GM23338 (cell line): Measurements from ENCODE around the gene IGF1. TPM values are rescaled to one million over a fixed set of nuclear protein-coding genes. Genes with fewer than 3 reads are reported as not detected.

Experiments used
- ATAC-seq: fragments of 200-7000 bp; cut with Tn5 transposase; 3 replicates; pipeline ENCODE4 v1.9.1; 2020
- DNase-seq: peaks from one replicate; pipeline ENCODE4 v3.0.0-alpha.2; 2015; ENCODE audit warnings: low spot score
- H2AFZ ChIP-seq: fragments of 200-600 bp; sonication (generic); 2 replicates; pipeline ENCODE4 v1.8.0; 2016; ENCODE audit warnings: antibody characterized with exemption, mild to moderate bottlenecking, moderate library complexity
- H3F3A ChIP-seq: fragments of 200-600 bp; sonication (generic); replicated peaks from 2 replicates; pipeline ENCODE4 v1.8.0; 2017; ENCODE audit warnings: antibody characterized with exemption, mixed run types, low read depth
- H3K27ac ChIP-seq: fragments of 200-600 bp; sonication (generic); 2 replicates; pipeline ENCODE4 v1.6.1; 2016; ENCODE audit warnings: low read depth
- H3K27me3 ChIP-seq: fragments of 200-600 bp; sonication (generic); 2 replicates; pipeline ENCODE4 v1.8.0; 2016; ENCODE audit warnings: mild to moderate bottlenecking, mixed run types, moderate library complexity; ENCODE audit not compliant: insufficient read depth
- H3K36me3 ChIP-seq: fragments of 200-600 bp; sonication (generic); 2 replicates; pipeline ENCODE4 v1.8.0; 2016; ENCODE audit warnings: mild to moderate bottlenecking; ENCODE audit not compliant: insufficient read depth
- H3K4me1 ChIP-seq: fragments of 200-600 bp; sonication (generic); 2 replicates; pipeline ENCODE4 v1.8.0; 2016; ENCODE audit warnings: mild to moderate bottlenecking, moderate library complexity; ENCODE audit not compliant: insufficient read depth
- H3K4me2 ChIP-seq: fragments of 200-600 bp; sonication (generic); 2 replicates; pipeline ENCODE4 v1.7.1; 2017; ENCODE audit warnings: mixed run types
- H3K4me3 ChIP-seq: fragments of 200-600 bp; sonication (generic); 2 replicates; pipeline ENCODE4 v1.6.1; 2016; ENCODE audit warnings: mixed run types
- H3K79me2 ChIP-seq: fragments of 200-600 bp; sonication (generic); replicated peaks from 2 replicates; pipeline ENCODE4 v1.8.0; 2017; ENCODE audit warnings: mild to moderate bottlenecking; ENCODE audit not compliant: insufficient read depth
- H3K9me2 ChIP-seq: fragments of 200-600 bp; sonication (generic); 2 replicates; pipeline ENCODE4 v1.8.0; 2017; ENCODE audit not compliant: insufficient read depth
- H4K20me1 ChIP-seq: fragments of 200-600 bp; sonication (generic); replicated peaks from 2 replicates; pipeline ENCODE4 v1.8.0; 2017; ENCODE audit warnings: mild to moderate bottlenecking; ENCODE audit not compliant: insufficient read depth
- H3K27ac Mint-ChIP-seq: 2 replicates; pipeline ENCODE4 v1.8.0; 2020; ENCODE audit warnings: inconsistent platforms, mild to moderate bottlenecking, moderate library complexity, mixed read lengths
- H3K27me3 Mint-ChIP-seq: 3 replicates; pipeline ENCODE4 v1.8.0; 2022; ENCODE audit warnings: low read depth, mild to moderate bottlenecking, moderate library complexity, mixed read lengths, inconsistent platforms; ENCODE audit not compliant: insufficient read depth, poor library complexity
- H3K36me3 Mint-ChIP-seq: 3 replicates; pipeline ENCODE4 v1.8.0; 2021; ENCODE audit warnings: low read depth, mild to moderate bottlenecking, inconsistent platforms, moderate library complexity, mixed read lengths
- H3K4me1 Mint-ChIP-seq: 3 replicates; pipeline ENCODE4 v1.8.0; 2020; ENCODE audit warnings: mild to moderate bottlenecking, inconsistent platforms, mixed read lengths
- H3K4me3 Mint-ChIP-seq: 3 replicates; pipeline ENCODE4 v1.8.0; 2021; ENCODE audit warnings: moderate library complexity, mild to moderate bottlenecking, inconsistent platforms, mixed read lengths
- H3K9me3 Mint-ChIP-seq: 3 replicates; pipeline ENCODE4 v1.8.0; 2020; ENCODE audit warnings: moderate library complexity, mild to moderate bottlenecking, inconsistent platforms, mixed read lengths
- EZH2 ChIP-seq: fragments of 200-600 bp; sonication (generic); IDR thresholded peaks from one replicate; pipeline ENCODE4 v1.8.0; 2017; ENCODE audit warnings: antibody characterized with exemption, mild to moderate bottlenecking, low read depth; ENCODE audit not compliant: unreplicated experiment
- EZH2phosphoT487 ChIP-seq: fragments of 200-600 bp; sonication (generic); IDR thresholded peaks from one replicate; pipeline ENCODE4 v1.8.1; 2018; ENCODE audit warnings: antibody characterized with exemption; ENCODE audit not compliant: unreplicated experiment
- NANOG ChIP-seq: IDR thresholded peaks from 2 replicates; pipeline ENCODE4 v1.6.1; 2016; ENCODE audit warnings: antibody characterized with exemption, borderline replicate concordance
- POLR2AphosphoS5 ChIP-seq: IDR thresholded peaks from 2 replicates; pipeline ENCODE4 v1.6.1; 2016; ENCODE audit warnings: antibody characterized with exemption, low read depth
- polyA plus RNA-seq: library from polyadenylated mRNA; unstranded; fragments of >200 nt; fragmentation: Nextera tagmentation; extraction: Ambion mirVana; gene quantifications from 2 replicates; pipeline ENCODE4 v1.2.1, GENCODE V29; 2016
- total RNA-seq: library from RNA; depleted of rRNA; stranded (reverse); fragments of >200 nt; shearing (Covaris generic); gene quantifications from 2 replicates; pipeline ENCODE4 v1.2.3, GENCODE V29; 2014
- TF ChIP-seq, protein P1 (sequence below), 2 experiments: fragments of 200-600 bp in 1 of 2; sonication (generic) in 1 of 2; conservative IDR thresholded peaks; 2 replicates each; pipeline versions ENCODE4 v1.5.1 to v1.6.1; 2016 to 2017; ENCODE audit warnings: antibody characterized with exemption in 2 of 2, low read depth in 2 of 2, mild to moderate bottlenecking in 2 of 2, moderate library complexity in 1 of 2
- TF ChIP-seq, protein P2 (sequence below): fragments of 250-450 bp; sonication (Bioruptor Pico); IDR thresholded peaks from 2 replicates; pipeline ENCODE4 v1.5.0; 2020; ENCODE audit warnings: mild to moderate bottlenecking, moderate library complexity

The IGF1 gene
- total and polyA plus RNA-seq, 2 experiments from 2014 or later: 0.29 TPM; not detected in 1

DNA sequence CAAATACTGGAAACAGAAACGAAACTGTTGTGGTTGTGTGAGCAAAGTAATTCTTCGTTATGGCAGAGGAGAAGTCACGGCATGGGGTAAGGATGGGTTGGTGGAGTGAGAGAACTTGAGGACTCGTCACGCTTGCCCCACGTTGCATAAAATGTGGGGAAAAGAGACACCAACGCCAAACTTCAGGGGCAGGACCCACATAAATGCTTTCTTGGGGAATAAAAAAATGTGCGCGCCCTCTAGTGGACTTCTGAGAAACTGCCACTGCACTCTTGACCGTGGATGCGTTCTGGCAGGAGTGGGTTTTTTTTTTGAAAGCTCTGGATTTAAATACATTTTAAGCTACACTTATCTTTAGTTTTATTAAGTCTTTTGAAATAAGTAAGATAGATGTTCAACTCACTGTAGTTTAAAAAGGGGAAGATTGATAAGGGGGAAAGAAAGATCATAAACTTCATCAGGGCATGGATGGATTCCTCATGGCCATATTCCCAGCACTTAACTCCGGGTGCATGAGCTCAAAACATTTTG lies 4.1 kb upstream of the IGF1 start:
- Mint-ChIP-seq H3K27ac (no peak overlapping the region), H3K36me3 (no peaks in the 10 kb centered on the region), H3K4me1 (no peaks in the 10 kb centered on the region; the same call in 2 of the 3 replicates), H3K27me3 (peaks cover 6% of the 10 kb centered on the region), H3K4me3 (no peak overlapping the region), H3K9me3 (no peaks in the 10 kb centered on the region; the same call in 2 of the 3 replicates)
- H2AFZ ChIP-seq: no peak overlapping the region; the same call in 1 of the 2 replicates
- H4K20me1 ChIP-seq: no peaks in the 10 kb centered on the region
- no peak overlapping the region for H3K4me3 ChIP-seq
- peak; percentile 70 for DNase-seq
- ATAC-seq: peak; percentile 57; the same call in 2 of the 3 replicates
- no peaks in the 10 kb centered on the region for H3F3A ChIP-seq
- H3K27ac ChIP-seq: no peak overlapping the region
- TF ChIP-seq, protein P1, sequence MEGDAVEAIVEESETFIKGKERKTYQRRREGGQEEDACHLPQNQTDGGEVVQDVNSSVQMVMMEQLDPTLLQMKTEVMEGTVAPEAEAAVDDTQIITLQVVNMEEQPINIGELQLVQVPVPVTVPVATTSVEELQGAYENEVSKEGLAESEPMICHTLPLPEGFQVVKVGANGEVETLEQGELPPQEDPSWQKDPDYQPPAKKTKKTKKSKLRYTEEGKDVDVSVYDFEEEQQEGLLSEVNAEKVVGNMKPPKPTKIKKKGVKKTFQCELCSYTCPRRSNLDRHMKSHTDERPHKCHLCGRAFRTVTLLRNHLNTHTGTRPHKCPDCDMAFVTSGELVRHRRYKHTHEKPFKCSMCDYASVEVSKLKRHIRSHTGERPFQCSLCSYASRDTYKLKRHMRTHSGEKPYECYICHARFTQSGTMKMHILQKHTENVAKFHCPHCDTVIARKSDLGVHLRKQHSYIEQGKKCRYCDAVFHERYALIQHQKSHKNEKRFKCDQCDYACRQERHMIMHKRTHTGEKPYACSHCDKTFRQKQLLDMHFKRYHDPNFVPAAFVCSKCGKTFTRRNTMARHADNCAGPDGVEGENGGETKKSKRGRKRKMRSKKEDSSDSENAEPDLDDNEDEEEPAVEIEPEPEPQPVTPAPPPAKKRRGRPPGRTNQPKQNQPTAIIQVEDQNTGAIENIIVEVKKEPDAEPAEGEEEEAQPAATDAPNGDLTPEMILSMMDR (conservative IDR thresholded peaks at IDR 0.05; ENCODE audit: low read depth in 2 of 2): peak; percentile 76 to 94
- TF ChIP-seq EZH2phosphoT487 (no peak), EZH2 (no peak), POLR2AphosphoS5 (no peak), NANOG (no peak)
- TF ChIP-seq, protein P2, sequence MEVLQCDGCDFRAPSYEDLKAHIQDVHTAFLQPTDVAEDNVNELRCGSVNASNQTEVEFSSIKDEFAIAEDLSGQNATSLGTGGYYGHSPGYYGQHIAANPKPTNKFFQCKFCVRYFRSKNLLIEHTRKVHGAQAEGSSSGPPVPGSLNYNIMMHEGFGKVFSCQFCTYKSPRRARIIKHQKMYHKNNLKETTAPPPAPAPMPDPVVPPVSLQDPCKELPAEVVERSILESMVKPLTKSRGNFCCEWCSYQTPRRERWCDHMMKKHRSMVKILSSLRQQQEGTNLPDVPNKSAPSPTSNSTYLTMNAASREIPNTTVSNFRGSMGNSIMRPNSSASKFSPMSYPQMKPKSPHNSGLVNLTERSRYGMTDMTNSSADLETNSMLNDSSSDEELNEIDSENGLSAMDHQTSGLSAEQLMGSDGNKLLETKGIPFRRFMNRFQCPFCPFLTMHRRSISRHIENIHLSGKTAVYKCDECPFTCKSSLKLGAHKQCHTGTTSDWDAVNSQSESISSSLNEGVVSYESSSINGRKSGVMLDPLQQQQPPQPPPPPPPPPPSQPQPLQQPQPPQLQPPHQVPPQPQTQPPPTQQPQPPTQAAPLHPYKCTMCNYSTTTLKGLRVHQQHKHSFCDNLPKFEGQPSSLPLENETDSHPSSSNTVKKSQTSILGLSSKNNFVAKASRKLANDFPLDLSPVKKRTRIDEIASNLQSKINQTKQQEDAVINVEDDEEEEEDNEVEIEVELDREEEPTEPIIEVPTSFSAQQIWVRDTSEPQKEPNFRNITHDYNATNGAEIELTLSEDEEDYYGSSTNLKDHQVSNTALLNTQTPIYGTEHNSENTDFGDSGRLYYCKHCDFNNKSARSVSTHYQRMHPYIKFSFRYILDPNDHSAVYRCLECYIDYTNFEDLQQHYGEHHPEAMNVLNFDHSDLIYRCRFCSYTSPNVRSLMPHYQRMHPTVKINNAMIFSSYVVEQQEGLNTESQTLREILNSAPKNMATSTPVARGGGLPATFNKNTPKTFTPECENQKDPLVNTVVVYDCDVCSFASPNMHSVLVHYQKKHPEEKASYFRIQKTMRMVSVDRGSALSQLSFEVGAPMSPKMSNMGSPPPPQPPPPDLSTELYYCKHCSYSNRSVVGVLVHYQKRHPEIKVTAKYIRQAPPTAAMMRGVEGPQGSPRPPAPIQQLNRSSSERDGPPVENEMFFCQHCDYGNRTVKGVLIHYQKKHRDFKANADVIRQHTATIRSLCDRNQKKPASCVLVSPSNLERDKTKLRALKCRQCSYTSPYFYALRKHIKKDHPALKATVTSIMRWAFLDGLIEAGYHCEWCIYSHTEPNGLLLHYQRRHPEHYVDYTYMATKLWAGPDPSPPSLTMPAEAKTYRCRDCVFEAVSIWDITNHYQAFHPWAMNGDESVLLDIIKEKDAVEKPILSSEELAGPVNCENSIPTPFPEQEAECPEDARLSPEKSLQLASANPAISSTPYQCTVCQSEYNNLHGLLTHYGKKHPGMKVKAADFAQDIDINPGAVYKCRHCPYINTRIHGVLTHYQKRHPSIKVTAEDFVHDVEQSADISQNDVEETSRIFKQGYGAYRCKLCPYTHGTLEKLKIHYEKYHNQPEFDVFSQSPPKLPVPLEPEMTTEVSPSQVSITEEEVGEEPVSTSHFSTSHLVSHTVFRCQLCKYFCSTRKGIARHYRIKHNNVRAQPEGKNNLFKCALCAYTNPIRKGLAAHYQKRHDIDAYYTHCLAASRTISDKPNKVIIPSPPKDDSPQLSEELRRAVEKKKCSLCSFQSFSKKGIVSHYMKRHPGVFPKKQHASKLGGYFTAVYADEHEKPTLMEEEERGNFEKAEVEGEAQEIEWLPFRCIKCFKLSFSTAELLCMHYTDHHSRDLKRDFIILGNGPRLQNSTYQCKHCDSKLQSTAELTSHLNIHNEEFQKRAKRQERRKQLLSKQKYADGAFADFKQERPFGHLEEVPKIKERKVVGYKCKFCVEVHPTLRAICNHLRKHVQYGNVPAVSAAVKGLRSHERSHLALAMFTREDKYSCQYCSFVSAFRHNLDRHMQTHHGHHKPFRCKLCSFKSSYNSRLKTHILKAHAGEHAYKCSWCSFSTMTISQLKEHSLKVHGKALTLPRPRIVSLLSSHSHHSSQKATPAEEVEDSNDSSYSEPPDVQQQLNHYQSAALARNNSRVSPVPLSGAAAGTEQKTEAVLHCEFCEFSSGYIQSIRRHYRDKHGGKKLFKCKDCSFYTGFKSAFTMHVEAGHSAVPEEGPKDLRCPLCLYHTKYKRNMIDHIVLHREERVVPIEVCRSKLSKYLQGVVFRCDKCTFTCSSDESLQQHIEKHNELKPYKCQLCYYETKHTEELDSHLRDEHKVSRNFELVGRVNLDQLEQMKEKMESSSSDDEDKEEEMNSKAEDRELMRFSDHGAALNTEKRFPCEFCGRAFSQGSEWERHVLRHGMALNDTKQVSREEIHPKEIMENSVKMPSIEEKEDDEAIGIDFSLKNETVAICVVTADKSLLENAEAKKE (CRISPR knock-in tag): no peak
- H3K27me3 ChIP-seq: no peaks in the 10 kb centered on the region
- H3K36me3 ChIP-seq: no peaks in the 10 kb centered on the region
- no peaks in the 10 kb centered on the region for H3K79me2 ChIP-seq
- no peaks in the 10 kb centered on the region for H3K9me2 ChIP-seq
- H3K4me1 ChIP-seq: no peaks in the 10 kb centered on the region
- no peak overlapping the region for H3K4me2 ChIP-seq
